IMR-90 (cell line): ENCODE results near the gene ACAD9. TPM values are rescaled to one million over a fixed set of nuclear protein-coding genes. Genes with fewer than 3 reads are reported as not detected.

Experiments used
- ATAC-seq: fragments of 200-7000 bp; cut with Tn5 transposase; 2 replicates; pipeline ENCODE4 v1.9.1; 2020; ENCODE audit warnings: low read depth, mild to moderate bottlenecking, moderate library complexity
- BruUV-seq: library from RNA; stranded (reverse); fragments of 400-500 nt; replicated peaks from 2 replicates; lab custom pipeline; 2021; lab: Mats Ljungman, UMichigan
- CTCF ChIA-PET: fragments of 300-600 bp; formaldehyde crosslinking; extraction: SDS; loops from one replicate; lab custom pipeline; 2021; ENCODE audit warnings: antibody characterized with exemption; lab: Yijun Ruan, JAX
- POLR2A ChIA-PET: fragments of 300-600 bp; sonication (Branson Sonifier 250); formaldehyde crosslinking; loops from one replicate; lab custom pipeline; 2022; ENCODE audit warnings: antibody characterized with exemption; ENCODE audit not compliant: unreplicated experiment; lab: Charles Lee
- DNase-seq: peaks from one replicate; pipeline ENCODE4 v3.0.0; 2013
- H2AFZ ChIP-seq: replicated peaks from 2 replicates; pipeline ENCODE3; 2013; ENCODE audit warnings: low read length, mild to moderate bottlenecking; ENCODE audit not compliant: poor library complexity
- H2AK5ac ChIP-seq: 2 replicates; pipeline ENCODE4 v1.6.1; 2013; ENCODE audit warnings: low read depth, low read length, inconsistent platforms
- H2AK9ac ChIP-seq: replicated peaks from 2 replicates; pipeline ENCODE3; 2013; ENCODE audit warnings: mild to moderate bottlenecking, low read depth, low read length, moderate library complexity; ENCODE audit not compliant: poor library complexity
- H2BK120ac ChIP-seq: 2 replicates; pipeline ENCODE4 v1.6.1; 2013; ENCODE audit warnings: low read depth, low read length, inconsistent platforms
- H2BK15ac ChIP-seq: 3 replicates; pipeline ENCODE4 v1.6.1; 2013; ENCODE audit warnings: low read depth, low read length, inconsistent platforms
- H2BK20ac ChIP-seq: 2 replicates; pipeline ENCODE4 v1.6.1; 2013; ENCODE audit warnings: low read depth, mild to moderate bottlenecking, inconsistent platforms, low read length, moderate library complexity
- H2BK5ac ChIP-seq: 2 replicates; pipeline ENCODE4 v1.6.1; 2013; ENCODE audit warnings: mild to moderate bottlenecking, low read depth, low read length, inconsistent platforms; ENCODE audit not compliant: poor library complexity, severe bottlenecking
- H3K14ac ChIP-seq: replicated peaks from 2 replicates; pipeline ENCODE4 v1.6.1; 2013; ENCODE audit warnings: low read depth, low read length, inconsistent platforms
- H3K18ac ChIP-seq: 2 replicates; pipeline ENCODE4 v1.6.1; 2013; ENCODE audit warnings: low read depth, low read length, control low read depth
- H3K23ac ChIP-seq: 2 replicates; pipeline ENCODE4 v1.6.1; 2013; ENCODE audit warnings: low read depth, low read length, inconsistent platforms
- H3K27ac ChIP-seq: 2 replicates; pipeline ENCODE4 v1.5.1; 2013; ENCODE audit warnings: mild to moderate bottlenecking, control low read depth, low read length; ENCODE audit not compliant: insufficient read depth
- H3K27me3 ChIP-seq: 2 replicates; pipeline ENCODE4 v1.6.1; 2013; ENCODE audit warnings: low read length; ENCODE audit not compliant: control insufficient read depth, insufficient read depth
- H3K36me3 ChIP-seq: 2 replicates; pipeline ENCODE4 v1.6.1; 2013; ENCODE audit warnings: low read length, mixed read lengths; ENCODE audit not compliant: control insufficient read depth, insufficient read depth
- H3K4ac ChIP-seq: 2 replicates; pipeline ENCODE4 v1.6.1; 2013; ENCODE audit warnings: low read depth, low read length, inconsistent platforms
- H3K4me1 ChIP-seq: 2 replicates; pipeline ENCODE4 v1.6.1; 2013; ENCODE audit warnings: low read length, mixed read lengths; ENCODE audit not compliant: control insufficient read depth, insufficient read depth
- H3K4me2 ChIP-seq: 2 replicates; pipeline ENCODE4 v1.6.1; 2013; ENCODE audit warnings: low read depth, mild to moderate bottlenecking, control low read depth, low read length, moderate library complexity
- H3K4me3 ChIP-seq: 2 replicates; pipeline ENCODE4 v1.5.1; 2013; ENCODE audit warnings: low read depth, mild to moderate bottlenecking, control low read depth, low read length, moderate library complexity; ENCODE audit not compliant: insufficient read depth
- H3K56ac ChIP-seq: 2 replicates; pipeline ENCODE4 v1.6.1; 2013; ENCODE audit warnings: low read length, inconsistent platforms; ENCODE audit not compliant: insufficient read depth; ENCODE audit errors: extremely low read depth
- H3K79me1 ChIP-seq, 2 experiments: 2 replicates each; pipeline ENCODE4 v1.6.1; 2013; ENCODE audit warnings: low read length in 2 of 2, inconsistent platforms in 1 of 2, low read depth in 1 of 2
- H3K9ac ChIP-seq: 2 replicates; pipeline ENCODE4 v1.6.1; 2013; ENCODE audit warnings: low read depth, low read length, control low read depth
- H3K9me1 ChIP-seq: 2 replicates; pipeline ENCODE4 v1.6.1; 2013; ENCODE audit warnings: low read length, inconsistent platforms; ENCODE audit not compliant: insufficient read depth
- H3K9me3 ChIP-seq: 2 replicates; pipeline ENCODE4 v1.6.1; 2013; ENCODE audit warnings: low read length; ENCODE audit not compliant: control insufficient read depth, insufficient read depth
- H4K20me1 ChIP-seq: 2 replicates; pipeline ENCODE4 v1.6.1; 2013; ENCODE audit warnings: low read length, inconsistent platforms; ENCODE audit not compliant: insufficient read depth
- H4K5ac ChIP-seq: 2 replicates; pipeline ENCODE4 v1.6.1; 2013; ENCODE audit warnings: mild to moderate bottlenecking, low read depth, low read length, control low read depth
- H4K8ac ChIP-seq, 2 experiments: 2 replicates each; pipeline ENCODE4 v1.6.1; 2013; ENCODE audit warnings: low read depth in 2 of 2, low read length in 2 of 2, control low read depth in 1 of 2, inconsistent platforms in 1 of 2
- H4K91ac ChIP-seq: 2 replicates; pipeline ENCODE4 v1.6.1; 2013; ENCODE audit warnings: low read depth, low read length, inconsistent platforms; ENCODE audit not compliant: insufficient read depth
- BHLHE40 ChIP-seq: fragments of 150-350 bp; IDR thresholded peaks from 2 replicates; pipeline ENCODE4 v1.6.1; 2016; ENCODE audit warnings: mild to moderate bottlenecking, low read depth, low read length
- CEBPB ChIP-seq: IDR thresholded peaks from 2 replicates; pipeline ENCODE4 v1.6.1; 2012; ENCODE audit warnings: low read depth, low read length, improper control_type of control experiment
- CHD1 ChIP-seq: IDR thresholded peaks from 2 replicates; pipeline ENCODE4 v1.6.1; 2012; ENCODE audit warnings: low read depth, low read length, improper control_type of control experiment
- FOS ChIP-seq: fragments of 150-350 bp; IDR thresholded peaks from 2 replicates; pipeline ENCODE4 v1.6.1; 2016; ENCODE audit warnings: low read depth, low read length
- MAFK ChIP-seq: IDR thresholded peaks from 2 replicates; pipeline ENCODE4 v1.6.1; 2012; ENCODE audit warnings: low read depth, low read length, improper control_type of control experiment
- MAZ ChIP-seq: IDR thresholded peaks from 2 replicates; pipeline ENCODE4 v1.6.1; 2012; ENCODE audit warnings: low read depth, mild to moderate bottlenecking, low read length, improper control_type of control experiment, moderate library complexity, borderline replicate concordance
- MXI1 ChIP-seq: IDR thresholded peaks from 2 replicates; pipeline ENCODE4 v1.6.1; 2012; ENCODE audit warnings: low read depth, mild to moderate bottlenecking, low read length, moderate library complexity, borderline replicate concordance
- NFE2L2 ChIP-seq: fragments of 150-350 bp; IDR thresholded peaks from 2 replicates; pipeline ENCODE4 v1.6.1; 2016; ENCODE audit warnings: low read depth, mild to moderate bottlenecking, low read length
- POLR2A ChIP-seq: IDR thresholded peaks from 2 replicates; pipeline ENCODE4 v1.6.1; 2012; ENCODE audit warnings: mild to moderate bottlenecking, low read depth, low read length
- RAD21 ChIP-seq: IDR thresholded peaks from 2 replicates; pipeline ENCODE4 v1.6.1; 2012; ENCODE audit warnings: low read length, improper control_type of control experiment
- RCOR1 ChIP-seq: IDR thresholded peaks from 2 replicates; pipeline ENCODE4 v1.6.1; 2012; ENCODE audit warnings: mild to moderate bottlenecking, low read length, improper control_type of control experiment; ENCODE audit not compliant: insufficient replicate concordance
- RFX5 ChIP-seq: IDR thresholded peaks from 2 replicates; pipeline ENCODE4 v1.8.0; 2012; ENCODE audit warnings: low read depth, mild to moderate bottlenecking, low read length, moderate library complexity
- SMC3 ChIP-seq: fragments of 150-350 bp; IDR thresholded peaks from 2 replicates; pipeline ENCODE4 v1.6.1; 2016; ENCODE audit warnings: low read depth, mild to moderate bottlenecking, antibody characterized with exemption, low read length, moderate library complexity
- WGBS, 2 experiments: methylation state at CpG; one replicate each; pipeline versions ENCODE4 v1.1.5 to v1.1.7; 2013; ENCODE audit warnings: missing lambda C conversion rate in 2 of 2; ENCODE audit not compliant: insufficient read length in 1 of 2; ENCODE audit errors: extremely low coverage in 2 of 2; 5-methylcytosine and 5-hydroxymethylcytosine counted together
- dilution Hi-C: fragments of 300-500 bp; cut with HindIII; formaldehyde crosslinking; loops from one replicate; pipeline ENCODE4 v1.14.3; 2018; ENCODE audit warnings: low sequenced_read_pairs; ENCODE audit not compliant: unreplicated experiment
- in situ Hi-C: fragments of 300-500 bp; cut with MboI; formaldehyde crosslinking; loops from 3 replicates; pipeline ENCODE4 v1.14.3; 2019; ENCODE audit warnings: low sequenced_read_pairs, inconsistent platforms, mixed read lengths
- intact Hi-C: fragments of 100-400 bp; cut with micrococcal nuclease; formaldehyde crosslinking; loops from 2 replicates; pipeline ENCODE4 v1.10.0; 2022
- polyA plus RNA-seq, 3 experiments: library from polyadenylated mRNA; depleted of rRNA; stranded (reverse); fragments of >200 nt; gene quantifications; 2 replicates each; pipeline ENCODE4 v1.2.3, GENCODE V29; 2012; ENCODE audit warnings: low replicate concordance in 1 of 3
- total RNA-seq: library from RNA; depleted of rRNA; stranded (reverse); fragments of >200 nt; gene quantifications from 2 replicates; pipeline ENCODE4 v1.2.3, GENCODE V29; 2012
- TF ChIP-seq, protein P1 (sequence below): fragments of 150-350 bp; IDR thresholded peaks from 2 replicates; pipeline ENCODE4 v1.6.1; 2017; ENCODE audit warnings: mild to moderate bottlenecking, antibody characterized with exemption, low read length, low read depth
- TF ChIP-seq, protein P2 (sequence below): fragments of 150-350 bp; IDR thresholded peaks from 2 replicates; pipeline ENCODE4 v1.6.1; 2016; ENCODE audit warnings: low read depth, mild to moderate bottlenecking, low read length, moderate library complexity, borderline replicate concordance
- TF ChIP-seq, protein P3 (sequence below): conservative IDR thresholded peaks from 2 replicates; pipeline ENCODE4 v1.5.1; 2012; ENCODE audit warnings: mild to moderate bottlenecking, low read depth, low read length, improper control_type of control experiment

Gene ACAD9
- total and polyA plus RNA-seq, 2 of the 4 experiments (the other 2 are of a cell fraction) = 31.2 to 41.3 TPM

DNA sequence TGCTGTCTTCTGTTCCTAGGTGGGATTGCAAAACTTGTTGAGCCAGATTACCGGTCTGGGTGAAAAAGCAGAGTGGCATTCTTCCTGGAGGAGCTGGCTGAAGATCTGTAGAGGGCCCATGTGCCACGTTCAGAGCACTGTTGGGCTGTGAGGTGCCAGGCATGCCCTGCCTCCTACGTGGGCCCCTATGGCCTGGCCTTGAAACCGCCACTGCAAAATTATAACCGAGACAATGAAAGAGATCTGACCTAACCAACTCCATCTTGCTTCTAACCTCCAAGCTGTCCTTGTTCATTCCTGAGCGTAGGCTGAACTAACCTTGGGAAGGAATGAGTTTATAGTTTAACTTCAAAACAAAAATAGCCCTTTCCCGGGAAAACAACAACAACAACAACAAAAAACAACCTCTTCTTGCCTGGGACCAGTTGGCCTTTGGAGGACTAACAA is 1.4 kb upstream of the ACAD9 start:
- H3K4me2 ChIP-seq = peak overlapping the region; percentile 88
- H3K27ac ChIP-seq = no peak overlapping the region; the same call in 1 of the 2 replicates
- no peak for TF ChIP-seq RFX5
- TF ChIP-seq MXI1 = no peak
- TF ChIP-seq SMC3 = no peak
- TF ChIP-seq, protein P1, sequence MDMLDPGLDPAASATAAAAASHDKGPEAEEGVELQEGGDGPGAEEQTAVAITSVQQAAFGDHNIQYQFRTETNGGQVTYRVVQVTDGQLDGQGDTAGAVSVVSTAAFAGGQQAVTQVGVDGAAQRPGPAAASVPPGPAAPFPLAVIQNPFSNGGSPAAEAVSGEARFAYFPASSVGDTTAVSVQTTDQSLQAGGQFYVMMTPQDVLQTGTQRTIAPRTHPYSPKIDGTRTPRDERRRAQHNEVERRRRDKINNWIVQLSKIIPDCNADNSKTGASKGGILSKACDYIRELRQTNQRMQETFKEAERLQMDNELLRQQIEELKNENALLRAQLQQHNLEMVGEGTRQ = no peak
- TF ChIP-seq, protein P2, sequence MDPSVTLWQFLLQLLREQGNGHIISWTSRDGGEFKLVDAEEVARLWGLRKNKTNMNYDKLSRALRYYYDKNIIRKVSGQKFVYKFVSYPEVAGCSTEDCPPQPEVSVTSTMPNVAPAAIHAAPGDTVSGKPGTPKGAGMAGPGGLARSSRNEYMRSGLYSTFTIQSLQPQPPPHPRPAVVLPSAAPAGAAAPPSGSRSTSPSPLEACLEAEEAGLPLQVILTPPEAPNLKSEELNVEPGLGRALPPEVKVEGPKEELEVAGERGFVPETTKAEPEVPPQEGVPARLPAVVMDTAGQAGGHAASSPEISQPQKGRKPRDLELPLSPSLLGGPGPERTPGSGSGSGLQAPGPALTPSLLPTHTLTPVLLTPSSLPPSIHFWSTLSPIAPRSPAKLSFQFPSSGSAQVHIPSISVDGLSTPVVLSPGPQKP = no peak
- no peak for TF ChIP-seq FOS
- TF ChIP-seq NFE2L2 = no peak
- TF ChIP-seq MAFK = no peak
- no peak for TF ChIP-seq RAD21
- no peak for TF ChIP-seq BHLHE40
- TF ChIP-seq MAZ = no peak
- TF ChIP-seq CEBPB = no peak
- TF ChIP-seq POLR2A = no peak
- TF ChIP-seq, protein P3, sequence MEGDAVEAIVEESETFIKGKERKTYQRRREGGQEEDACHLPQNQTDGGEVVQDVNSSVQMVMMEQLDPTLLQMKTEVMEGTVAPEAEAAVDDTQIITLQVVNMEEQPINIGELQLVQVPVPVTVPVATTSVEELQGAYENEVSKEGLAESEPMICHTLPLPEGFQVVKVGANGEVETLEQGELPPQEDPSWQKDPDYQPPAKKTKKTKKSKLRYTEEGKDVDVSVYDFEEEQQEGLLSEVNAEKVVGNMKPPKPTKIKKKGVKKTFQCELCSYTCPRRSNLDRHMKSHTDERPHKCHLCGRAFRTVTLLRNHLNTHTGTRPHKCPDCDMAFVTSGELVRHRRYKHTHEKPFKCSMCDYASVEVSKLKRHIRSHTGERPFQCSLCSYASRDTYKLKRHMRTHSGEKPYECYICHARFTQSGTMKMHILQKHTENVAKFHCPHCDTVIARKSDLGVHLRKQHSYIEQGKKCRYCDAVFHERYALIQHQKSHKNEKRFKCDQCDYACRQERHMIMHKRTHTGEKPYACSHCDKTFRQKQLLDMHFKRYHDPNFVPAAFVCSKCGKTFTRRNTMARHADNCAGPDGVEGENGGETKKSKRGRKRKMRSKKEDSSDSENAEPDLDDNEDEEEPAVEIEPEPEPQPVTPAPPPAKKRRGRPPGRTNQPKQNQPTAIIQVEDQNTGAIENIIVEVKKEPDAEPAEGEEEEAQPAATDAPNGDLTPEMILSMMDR = no peak
- no peak for TF ChIP-seq RCOR1
- TF ChIP-seq CHD1 = no peak
- no TSS peak for BruUV-seq
- ChIA-PET CTCF (no interaction called here), POLR2A (no interaction called here)
- H4K91ac ChIP-seq = peak overlapping the region; percentile 84
- peak overlapping the region; percentile 21 for H2AK9ac ChIP-seq
- peak overlapping the region; percentile 76 to 99 for H4K8ac ChIP-seq
- H3K56ac ChIP-seq = peak overlapping the region; percentile 87
- intact Hi-C loops (loop anchor here (2.0 kb wide), 1 partner anchor 197 kb away; no protein-coding TSS in a partner anchor), dilution Hi-C loops (no loop called here), in situ Hi-C loops (no loop called here)
- H3K23ac ChIP-seq = peak overlapping the region; percentile 97
- ATAC-seq = no peak
- H3K9me1 ChIP-seq = peaks cover 4% of the 10 kb centered on the region
- no CpG with 5 or more reads among the region's 7 CpGs for WGBS, 2 experiments
- H4K5ac ChIP-seq = peak overlapping the region; percentile 81
- peak overlapping the region; percentile 85; the same call in 1 of the 2 replicates for H3K9ac ChIP-seq
- H2BK5ac ChIP-seq = peak overlapping the region; percentile 64
- peaks cover 4% of the 10 kb centered on the region; the same call in 1 of the 2 replicates for H3K27me3 ChIP-seq
- H2AFZ ChIP-seq = no peak overlapping the region
- H3K36me3 ChIP-seq = peaks cover 5% of the 10 kb centered on the region
- H3K79me1 ChIP-seq = peaks cover 17 to 52% of the 10 kb centered on the region in 2 experiments
- no peak overlapping the region for H2BK15ac ChIP-seq
- H3K18ac ChIP-seq = no peak overlapping the region
- H3K4me3 ChIP-seq = no peak overlapping the region
- peaks cover 7% of the 10 kb centered on the region for H3K4me1 ChIP-seq
- H2BK20ac ChIP-seq = no peak overlapping the region
- H3K9me3 ChIP-seq = no peaks in the 10 kb centered on the region
- H2AK5ac ChIP-seq = peak overlapping the region; percentile 21; the same call in 1 of the 2 replicates
- DNase-seq = no peak
- H3K14ac ChIP-seq = peak overlapping the region; percentile 97
- no peak overlapping the region for H2BK120ac ChIP-seq
- H3K4ac ChIP-seq = peak overlapping the region; percentile 95; the same call in 1 of the 2 replicates
- no peaks in the 10 kb centered on the region for H4K20me1 ChIP-seq
